ENCODE data around the gene YY1. TPM values are rescaled to one million over a fixed set of nuclear protein-coding genes. Genes with fewer than 3 reads are reported as not detected.
"Not testable (repeated sequence)": the region's sequence is repeated elsewhere in the genome, so short reads cannot be mapped to it uniquely, and the experiment has no call there.

Gene YY1
- total RNA-seq, 1 donor from 2014 or later: 60.6 TPM

- Mint-ChIP-seq H3K4me3 (ENCODE audit: unreplicated experiment) (no peak overlapping the region), H3K27ac (ENCODE audit: unreplicated experiment) (peak overlapping the region; percentile 34), H3K27me3 (ENCODE audit: unreplicated experiment) (no peaks in the 10 kb centered on the region), H3K9me3 (ENCODE audit: unreplicated experiment) (peaks cover 1% of the 10 kb centered on the region), H3K4me1 (ENCODE audit: low read depth, unreplicated experiment) (peaks cover 30% of the 10 kb centered on the region), H3K36me3 (ENCODE audit: unreplicated experiment) (peaks cover 4% of the 10 kb centered on the region)
- TF ChIP-seq, protein P1, sequence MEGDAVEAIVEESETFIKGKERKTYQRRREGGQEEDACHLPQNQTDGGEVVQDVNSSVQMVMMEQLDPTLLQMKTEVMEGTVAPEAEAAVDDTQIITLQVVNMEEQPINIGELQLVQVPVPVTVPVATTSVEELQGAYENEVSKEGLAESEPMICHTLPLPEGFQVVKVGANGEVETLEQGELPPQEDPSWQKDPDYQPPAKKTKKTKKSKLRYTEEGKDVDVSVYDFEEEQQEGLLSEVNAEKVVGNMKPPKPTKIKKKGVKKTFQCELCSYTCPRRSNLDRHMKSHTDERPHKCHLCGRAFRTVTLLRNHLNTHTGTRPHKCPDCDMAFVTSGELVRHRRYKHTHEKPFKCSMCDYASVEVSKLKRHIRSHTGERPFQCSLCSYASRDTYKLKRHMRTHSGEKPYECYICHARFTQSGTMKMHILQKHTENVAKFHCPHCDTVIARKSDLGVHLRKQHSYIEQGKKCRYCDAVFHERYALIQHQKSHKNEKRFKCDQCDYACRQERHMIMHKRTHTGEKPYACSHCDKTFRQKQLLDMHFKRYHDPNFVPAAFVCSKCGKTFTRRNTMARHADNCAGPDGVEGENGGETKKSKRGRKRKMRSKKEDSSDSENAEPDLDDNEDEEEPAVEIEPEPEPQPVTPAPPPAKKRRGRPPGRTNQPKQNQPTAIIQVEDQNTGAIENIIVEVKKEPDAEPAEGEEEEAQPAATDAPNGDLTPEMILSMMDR (IDR thresholded peaks at IDR 0.05; ENCODE audit: partially characterized antibody, unreplicated experiment): no peak
- no peak for DNase-seq
Observed at GRCh38 chr14:100225169-100225568, 13.8 kb upstream of the YY1 start.

- DNase-seq: no peak
- Mint-ChIP-seq H3K4me3 (ENCODE audit: unreplicated experiment) (peak overlapping the region; percentile 14), H3K36me3 (ENCODE audit: unreplicated experiment) (peaks cover under 1% of the 10 kb centered on the region), H3K9me3 (ENCODE audit: unreplicated experiment) (peaks cover 1% of the 10 kb centered on the region), H3K27ac (ENCODE audit: unreplicated experiment) (peak overlapping the region; percentile 41), H3K4me1 (ENCODE audit: low read depth, unreplicated experiment) (peaks cover 25% of the 10 kb centered on the region), H3K27me3 (ENCODE audit: unreplicated experiment) (no peaks in the 10 kb centered on the region)
- TF ChIP-seq, protein P1 (IDR thresholded peaks at IDR 0.05; ENCODE audit: partially characterized antibody, unreplicated experiment): no peak
Observed at GRCh38 chr14:100230361-100230760, 8.6 kb upstream of the YY1 start.

GRCh38 chr14:100234511-100234910 lies 4.4 kb upstream of the YY1 start:
- Mint-ChIP-seq H3K27me3 (ENCODE audit: unreplicated experiment) (peaks cover 7% of the 10 kb centered on the region), H3K9me3 (ENCODE audit: unreplicated experiment) (peaks cover 12% of the 10 kb centered on the region), H3K27ac (ENCODE audit: unreplicated experiment) (no peak overlapping the region), H3K4me3 (ENCODE audit: unreplicated experiment) (no peak overlapping the region), H3K4me1 (ENCODE audit: low read depth, unreplicated experiment) (peaks cover 27% of the 10 kb centered on the region), H3K36me3 (ENCODE audit: unreplicated experiment) (no peaks in the 10 kb centered on the region)
- no peak for DNase-seq
- TF ChIP-seq, protein P1 (IDR thresholded peaks at IDR 0.05; ENCODE audit: partially characterized antibody, unreplicated experiment): no peak

GRCh38 chr14:100236271-100236818 lies 2.6 kb upstream of the YY1 start:
- Mint-ChIP-seq H3K9me3 (ENCODE audit: unreplicated experiment) (peaks cover 14% of the 10 kb centered on the region), H3K27me3 (ENCODE audit: unreplicated experiment) (peaks cover 10% of the 10 kb centered on the region), H3K27ac (ENCODE audit: unreplicated experiment) (peak overlapping the region; percentile 75), H3K4me3 (ENCODE audit: unreplicated experiment) (peak overlapping the region; percentile 96), H3K4me1 (ENCODE audit: low read depth, unreplicated experiment) (peaks cover 22% of the 10 kb centered on the region)
- H3K36me3 Mint-ChIP-seq (ENCODE audit: unreplicated experiment); DNase-seq: not testable (repeated sequence)

DNA sequence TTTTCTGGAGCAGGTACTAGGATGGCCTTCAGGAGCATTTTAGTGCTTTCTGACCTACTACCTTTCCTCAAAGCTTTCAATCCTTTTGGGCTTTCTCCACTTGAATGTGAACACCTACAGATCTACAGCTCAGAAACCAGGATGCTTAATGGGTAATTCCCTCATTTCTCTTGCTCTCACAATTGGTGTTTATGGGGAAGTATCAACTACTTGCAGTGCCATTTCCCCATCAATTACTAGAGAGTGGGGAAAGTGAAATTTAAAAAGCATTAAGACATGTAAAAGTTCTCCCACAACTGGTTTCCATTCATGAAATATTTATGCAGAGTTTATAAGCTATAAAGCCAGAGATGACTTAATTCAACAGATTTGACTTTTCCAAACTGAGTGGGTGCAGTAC lies 2.1 kb upstream of the YY1 start:
- no peaks in the 10 kb centered on the region for H3K36me3 Mint-ChIP-seq (ENCODE audit: unreplicated experiment)
- peaks cover 23% of the 10 kb centered on the region for H3K4me1 Mint-ChIP-seq (ENCODE audit: low read depth, unreplicated experiment)
- H3K27ac Mint-ChIP-seq (ENCODE audit: unreplicated experiment): peak overlapping the region; percentile 93
- DNase-seq: no peak
- peaks cover 14% of the 10 kb centered on the region for H3K9me3 Mint-ChIP-seq (ENCODE audit: unreplicated experiment)
- peak overlapping the region; percentile 96 for H3K4me3 Mint-ChIP-seq (ENCODE audit: unreplicated experiment)
- TF ChIP-seq, protein P1 (IDR thresholded peaks at IDR 0.05; ENCODE audit: partially characterized antibody, unreplicated experiment): no peak
- H3K27me3 Mint-ChIP-seq (ENCODE audit: unreplicated experiment): peaks cover 10% of the 10 kb centered on the region

Measured in glutamatergic neuron (in vitro differentiated cells).